Calu3 (cell line): ENCODE results near the gene LRBA. TPM values are rescaled to one million over a fixed set of nuclear protein-coding genes. Genes with fewer than 3 reads are reported as not detected.
A peak's percentile ranks its signal among the peaks of the same experiment; 100 is the strongest.
"Not testable (repeated sequence)": the region's sequence is repeated elsewhere in the genome, so short reads cannot be mapped to it uniquely, and the experiment has no call there.

Experiments used
- BruUV-seq: library from RNA; stranded (reverse); fragments of 400-500 nt; replicated peaks from 2 replicates; lab custom pipeline; 2021; lab: Mats Ljungman, UMichigan
- CTCF ChIA-PET: fragments of 300-600 bp; sonication (Branson Sonifier 250); formaldehyde crosslinking; loops from one replicate; lab custom pipeline; 2022; ENCODE audit warnings: antibody characterized with exemption; lab: Charles Lee
- DNase-seq: peaks from one replicate; pipeline ENCODE4 v3.0.0; 2022
- H3K27ac Mint-ChIP-seq: one replicate; pipeline ENCODE4 v1.8.0; 2022; ENCODE audit warnings: mixed read lengths; ENCODE audit not compliant: unreplicated experiment
- H3K27me3 Mint-ChIP-seq: one replicate; pipeline ENCODE4 v1.8.0; 2022; ENCODE audit warnings: mixed read lengths; ENCODE audit not compliant: unreplicated experiment
- H3K36me3 Mint-ChIP-seq: one replicate; pipeline ENCODE4 v1.8.0; 2022; ENCODE audit warnings: mild to moderate bottlenecking, moderate library complexity, mixed read lengths; ENCODE audit not compliant: insufficient read depth, unreplicated experiment
- H3K4me1 Mint-ChIP-seq: one replicate; pipeline ENCODE4 v1.8.0; 2022; ENCODE audit warnings: mild to moderate bottlenecking, low read depth, mixed read lengths; ENCODE audit not compliant: unreplicated experiment
- H3K4me3 Mint-ChIP-seq: one replicate; pipeline ENCODE4 v1.8.0; 2022; ENCODE audit warnings: mild to moderate bottlenecking, low read depth, moderate library complexity, mixed read lengths; ENCODE audit not compliant: unreplicated experiment
- H3K9me3 Mint-ChIP-seq: one replicate; pipeline ENCODE4 v1.8.0; 2022; ENCODE audit warnings: low read depth, mixed read lengths; ENCODE audit not compliant: unreplicated experiment
- intact Hi-C: fragments of 100-400 bp; cut with micrococcal nuclease; formaldehyde crosslinking; loops from one replicate; pipeline ENCODE4 v1.10.0; 2022; ENCODE audit not compliant: unreplicated experiment
- total RNA-seq: library from RNA; stranded (reverse); gene quantifications from 2 replicates; pipeline ENCODE4 v1.2.3, GENCODE V29; 2022
- TF ChIP-seq, protein P1 (sequence below): fragments of 200-600 bp; IDR thresholded peaks from one replicate; pipeline ENCODE4 v1.8.0; 2022; ENCODE audit warnings: antibody characterized with exemption; ENCODE audit not compliant: unreplicated experiment

Gene LRBA
- total RNA-seq, 1 experiment from 2014 or later, result 49.0 TPM

DNA sequence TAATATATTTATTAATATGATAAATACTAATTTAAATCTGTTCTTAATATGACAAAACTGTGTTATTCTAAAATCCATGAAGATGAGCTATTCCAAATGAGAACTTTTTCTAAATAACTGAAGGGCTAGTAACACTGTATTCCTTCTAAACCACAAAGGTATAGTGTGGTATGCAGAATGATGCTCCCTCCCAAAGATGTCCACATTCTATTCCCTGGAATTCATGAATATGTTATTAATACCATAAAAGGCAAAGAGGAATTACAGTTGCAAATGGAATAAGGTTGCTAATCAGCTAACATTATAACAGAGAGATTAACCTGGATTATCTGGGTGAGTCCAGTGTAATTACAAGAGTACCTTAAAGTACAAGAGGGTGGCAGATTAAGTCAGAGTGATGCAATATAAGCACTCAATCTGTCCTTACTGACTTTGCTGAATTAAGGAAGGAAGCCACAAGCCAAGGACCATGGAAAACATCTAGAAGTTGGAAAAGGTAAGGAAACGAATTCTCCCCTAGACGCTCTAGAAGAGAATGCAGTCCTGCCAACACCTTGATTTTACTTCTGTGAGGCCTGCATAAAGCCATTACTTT, 453.8 kb downstream of the LRBA start:
- DNase-seq, result no peak
- no TSS peak for BruUV-seq
- no peaks in the 10 kb centered on the region for H3K27me3 Mint-ChIP-seq
- TF ChIP-seq, protein P1, sequence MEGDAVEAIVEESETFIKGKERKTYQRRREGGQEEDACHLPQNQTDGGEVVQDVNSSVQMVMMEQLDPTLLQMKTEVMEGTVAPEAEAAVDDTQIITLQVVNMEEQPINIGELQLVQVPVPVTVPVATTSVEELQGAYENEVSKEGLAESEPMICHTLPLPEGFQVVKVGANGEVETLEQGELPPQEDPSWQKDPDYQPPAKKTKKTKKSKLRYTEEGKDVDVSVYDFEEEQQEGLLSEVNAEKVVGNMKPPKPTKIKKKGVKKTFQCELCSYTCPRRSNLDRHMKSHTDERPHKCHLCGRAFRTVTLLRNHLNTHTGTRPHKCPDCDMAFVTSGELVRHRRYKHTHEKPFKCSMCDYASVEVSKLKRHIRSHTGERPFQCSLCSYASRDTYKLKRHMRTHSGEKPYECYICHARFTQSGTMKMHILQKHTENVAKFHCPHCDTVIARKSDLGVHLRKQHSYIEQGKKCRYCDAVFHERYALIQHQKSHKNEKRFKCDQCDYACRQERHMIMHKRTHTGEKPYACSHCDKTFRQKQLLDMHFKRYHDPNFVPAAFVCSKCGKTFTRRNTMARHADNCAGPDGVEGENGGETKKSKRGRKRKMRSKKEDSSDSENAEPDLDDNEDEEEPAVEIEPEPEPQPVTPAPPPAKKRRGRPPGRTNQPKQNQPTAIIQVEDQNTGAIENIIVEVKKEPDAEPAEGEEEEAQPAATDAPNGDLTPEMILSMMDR, result no peak
- peaks cover 6% of the 10 kb centered on the region for H3K9me3 Mint-ChIP-seq
- no peak overlapping the region for H3K4me3 Mint-ChIP-seq
- H3K27ac Mint-ChIP-seq, result no peak overlapping the region
- intact Hi-C loops, result no loop called here
- H3K36me3 Mint-ChIP-seq, result peaks cover 5% of the 10 kb centered on the region
- CTCF ChIA-PET, result no interaction called here
- H3K4me1 Mint-ChIP-seq, result peaks cover 15% of the 10 kb centered on the region

DNA sequence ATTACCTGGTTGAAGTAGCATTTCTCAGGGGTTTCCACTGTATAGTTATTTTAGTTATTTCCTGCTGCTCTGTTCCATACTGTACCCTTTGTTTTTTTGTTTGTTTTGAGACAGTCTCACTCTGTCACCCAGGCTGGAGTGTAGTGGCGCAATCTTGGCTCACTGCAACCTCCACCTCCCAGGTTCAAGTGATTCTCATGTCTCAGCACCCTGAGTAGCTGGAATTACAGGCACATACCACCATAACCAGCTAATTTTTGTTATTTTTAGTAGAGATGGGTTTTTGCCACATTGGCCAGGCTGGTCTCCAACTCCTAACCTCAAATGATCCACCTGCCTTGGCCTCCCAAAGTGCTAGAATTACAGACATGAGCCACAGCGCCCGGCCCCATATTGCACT, 457.3 kb downstream of the LRBA start:
- H3K4me3 Mint-ChIP-seq, H3K9me3 Mint-ChIP-seq, H3K27me3 Mint-ChIP-seq, intact Hi-C loops, H3K36me3 Mint-ChIP-seq, CTCF ChIA-PET, BruUV-seq, DNase-seq: not testable (repeated sequence)
- H3K27ac Mint-ChIP-seq, result peak overlapping the region; percentile 89
- peaks cover 15% of the 10 kb centered on the region for H3K4me1 Mint-ChIP-seq

DNA sequence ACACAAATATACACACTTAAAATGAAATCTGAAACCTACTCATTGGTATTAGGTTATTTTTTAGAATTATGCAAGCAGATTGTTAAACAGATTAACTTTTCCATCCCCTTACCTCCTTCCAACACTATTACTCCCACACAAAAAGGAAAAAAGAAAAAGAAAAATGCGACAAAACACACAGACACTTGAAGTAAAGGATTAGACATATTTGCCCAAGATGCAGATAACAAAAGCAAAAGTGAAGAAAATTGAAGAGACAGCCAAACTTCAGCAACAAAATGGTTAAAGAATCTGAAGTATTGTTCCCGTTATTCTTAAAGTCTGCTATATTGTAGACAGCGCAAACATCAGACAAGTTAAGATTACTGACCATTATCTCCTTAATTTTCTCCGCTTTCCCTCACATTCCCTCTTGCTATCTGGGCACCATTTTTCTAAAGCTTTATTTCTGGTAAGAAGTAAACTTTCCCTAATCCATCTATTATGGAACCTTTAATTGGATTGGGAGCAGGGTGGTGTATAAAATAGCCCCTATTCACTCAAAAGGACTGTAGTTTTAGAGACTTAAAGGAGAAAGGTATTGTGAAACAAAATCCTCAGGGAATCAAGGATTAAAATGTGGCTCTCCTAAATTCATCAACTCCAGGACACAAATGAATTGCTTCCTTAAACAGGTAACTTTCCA, 467.8 kb downstream of the LRBA start:
- intact Hi-C loops, result no loop called here
- H3K27me3 Mint-ChIP-seq, result no peaks in the 10 kb centered on the region
- H3K9me3 Mint-ChIP-seq, result no peaks in the 10 kb centered on the region
- CTCF ChIA-PET, result no interaction called here
- BruUV-seq, result no TSS peak
- no peak overlapping the region for H3K27ac Mint-ChIP-seq
- H3K4me3 Mint-ChIP-seq, result no peak overlapping the region
- DNase-seq, result no peak
- H3K36me3 Mint-ChIP-seq, result no peaks in the 10 kb centered on the region
- no peaks in the 10 kb centered on the region for H3K4me1 Mint-ChIP-seq
- TF ChIP-seq, protein P1, result no peak

DNA sequence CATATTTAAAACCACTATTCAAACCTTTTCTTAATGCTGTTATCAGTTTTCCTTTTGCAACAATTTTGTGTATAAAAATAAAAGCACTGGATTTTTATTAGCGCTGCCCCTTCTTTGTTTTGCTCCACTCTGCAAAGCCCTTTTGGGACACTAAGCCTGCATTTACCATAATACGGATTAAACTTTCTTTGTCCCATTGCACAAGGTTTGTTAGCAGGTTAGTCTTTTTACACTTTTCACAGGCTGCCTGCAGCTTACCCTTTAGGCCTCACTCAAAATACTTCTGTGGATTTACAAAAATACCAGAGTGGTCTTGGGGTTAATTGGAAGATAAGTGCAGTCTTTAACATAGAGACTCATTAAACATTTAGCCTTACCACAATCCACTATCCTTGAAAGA, 468.8 kb downstream of the LRBA start:
- TF ChIP-seq, protein P1, result no peak
- Mint-ChIP-seq H3K4me1 (no peaks in the 10 kb centered on the region), H3K27me3 (no peaks in the 10 kb centered on the region), H3K4me3 (no peak overlapping the region), H3K9me3 (no peaks in the 10 kb centered on the region), H3K36me3 (no peaks in the 10 kb centered on the region), H3K27ac (no peak overlapping the region)
- intact Hi-C loops, result no loop called here
- CTCF ChIA-PET, result no interaction called here
- BruUV-seq, result no TSS peak
- DNase-seq, result no peak

DNA sequence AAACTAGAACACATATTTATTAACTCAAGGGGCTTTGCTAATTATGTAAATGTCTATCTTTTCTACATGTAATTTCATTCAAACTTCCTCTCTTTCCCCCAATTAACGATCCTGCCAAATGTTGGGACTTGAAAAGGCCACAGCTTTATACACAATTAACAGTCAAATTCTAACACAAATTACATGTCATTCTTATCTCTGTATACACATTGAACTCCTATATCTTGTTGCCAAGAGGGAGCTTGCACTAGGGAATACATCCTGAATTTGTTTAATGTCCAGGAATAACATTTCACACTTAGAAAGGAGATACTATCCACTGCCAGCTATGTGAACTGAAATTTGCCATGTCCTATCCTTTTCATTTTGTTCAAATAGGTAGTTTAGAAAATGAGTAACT, 472.0 kb downstream of the LRBA start:
- Mint-ChIP-seq H3K36me3 (no peaks in the 10 kb centered on the region), H3K4me3 (no peak overlapping the region), H3K9me3 (no peaks in the 10 kb centered on the region), H3K27me3 (no peaks in the 10 kb centered on the region), H3K27ac (no peak overlapping the region), H3K4me1 (no peaks in the 10 kb centered on the region)
- intact Hi-C loops, result no loop called here
- DNase-seq, result no peak
- CTCF ChIA-PET, result no interaction called here
- TF ChIP-seq, protein P1, result no peak
- no TSS peak for BruUV-seq
